GM19438 (cell line): ENCODE data around the gene SPACA5B.
"Not testable (repeated sequence)": the region's sequence is repeated elsewhere in the genome, so short reads cannot be mapped to it uniquely, and the experiment has no call there.

Source experiments
- ATAC-seq: cut with Tn5 transposase; IDR thresholded peaks from one replicate; pipeline ENCODE4 v1.9.1; 2021; ENCODE audit warnings: low read depth; ENCODE audit not compliant: unreplicated experiment

The SPACA5B gene

DNA sequence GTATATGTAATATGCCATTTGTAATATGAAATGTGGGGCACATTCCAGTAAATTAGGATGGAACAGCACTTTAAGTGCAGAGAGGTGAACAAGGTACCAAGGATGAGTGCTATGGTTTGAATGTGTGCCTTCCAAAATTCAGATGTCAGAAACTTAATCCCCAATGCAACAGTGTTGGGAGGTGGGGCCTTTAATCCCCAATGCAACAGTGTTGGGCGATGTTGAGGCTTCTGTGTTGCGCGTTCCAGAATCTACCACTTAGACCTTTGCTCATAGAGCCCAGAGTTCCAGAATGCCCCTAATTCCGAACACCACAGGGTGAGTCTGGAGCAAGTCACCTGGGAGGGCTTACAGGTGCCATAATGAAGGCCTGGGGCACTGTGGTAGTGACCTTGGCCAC lies at the start of gene SPACA5B:
Gene SPACA5B (plus strand): TSS at position 301 of the 400 bp plus-strand sequence. CDS start 62 bp downstream, at position 363.
- ATAC-seq: not testable (repeated sequence)

DNA sequence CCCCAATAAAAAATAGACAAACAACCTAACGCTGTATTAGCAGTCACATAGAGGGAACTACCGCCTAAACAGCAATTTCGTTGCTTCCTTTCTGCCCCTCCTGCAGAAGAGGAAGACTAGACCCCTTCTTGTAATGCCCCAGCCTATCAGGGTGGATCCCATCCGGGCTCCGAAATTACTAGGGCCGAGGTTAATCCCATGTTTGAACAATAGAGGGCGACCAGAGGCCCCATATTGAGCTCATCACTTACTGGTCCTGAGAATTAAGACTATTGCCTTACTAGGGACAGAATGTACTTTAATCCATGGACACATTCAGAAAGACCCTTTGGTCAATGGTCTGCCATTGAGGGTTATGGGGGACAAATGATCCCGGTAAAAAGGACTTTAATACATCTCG lies 47.2 kb upstream of the SPACA5B start:
- no peak for ATAC-seq

GRCh38 chrX:48083706-48084105 lies 46.7 kb upstream of the SPACA5B start:
- no peak for ATAC-seq

- ATAC-seq: no peak
Measured at GRCh38 chrX:48086082-48086481, 44.3 kb upstream of the SPACA5B start.

- ATAC-seq: no peak
Measured at GRCh38 chrX:48090123-48090522, 40.3 kb upstream of the SPACA5B start.

DNA sequence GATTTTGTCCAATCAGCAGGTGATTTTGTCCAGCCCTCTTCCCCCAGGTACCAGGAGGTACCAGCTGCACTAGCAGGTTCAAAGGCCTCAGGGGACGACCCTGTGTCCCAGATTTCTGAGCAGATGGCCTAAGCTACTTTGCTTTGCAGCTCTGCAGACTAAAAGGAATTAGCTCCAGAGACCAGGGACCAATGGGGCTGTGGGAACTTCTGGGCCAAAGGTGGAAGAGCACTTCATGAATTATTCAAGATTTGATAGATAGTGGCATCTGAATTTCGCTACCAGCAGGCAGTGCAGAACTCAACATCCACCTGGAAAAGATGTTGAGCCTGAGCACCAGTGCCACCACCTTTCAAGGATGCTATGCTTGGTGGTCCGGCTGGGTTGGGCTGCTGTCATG lies 37.9 kb upstream of the SPACA5B start:
- ATAC-seq: not testable (repeated sequence)

DNA sequence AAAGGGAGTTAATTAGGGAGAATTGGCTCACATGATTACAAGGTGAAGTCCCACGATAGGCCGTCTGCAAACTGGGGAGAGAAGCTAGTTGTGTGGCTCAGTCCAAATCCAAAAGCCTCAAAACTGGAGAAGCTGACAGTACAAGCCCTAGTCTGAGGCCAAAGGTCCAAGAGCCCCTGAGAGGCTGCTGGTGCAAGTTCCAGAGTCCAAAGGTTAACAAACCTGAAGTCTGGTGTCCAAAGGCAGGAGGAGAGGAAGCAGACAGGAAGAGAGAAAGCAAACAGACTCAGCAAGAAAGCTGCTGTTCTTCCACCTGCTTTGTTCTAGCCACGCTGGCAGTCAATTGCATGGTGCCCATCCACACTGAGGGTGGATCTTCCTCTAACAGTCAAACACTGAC lies 29.0 kb upstream of the SPACA5B start:
- ATAC-seq: no peak

DNA sequence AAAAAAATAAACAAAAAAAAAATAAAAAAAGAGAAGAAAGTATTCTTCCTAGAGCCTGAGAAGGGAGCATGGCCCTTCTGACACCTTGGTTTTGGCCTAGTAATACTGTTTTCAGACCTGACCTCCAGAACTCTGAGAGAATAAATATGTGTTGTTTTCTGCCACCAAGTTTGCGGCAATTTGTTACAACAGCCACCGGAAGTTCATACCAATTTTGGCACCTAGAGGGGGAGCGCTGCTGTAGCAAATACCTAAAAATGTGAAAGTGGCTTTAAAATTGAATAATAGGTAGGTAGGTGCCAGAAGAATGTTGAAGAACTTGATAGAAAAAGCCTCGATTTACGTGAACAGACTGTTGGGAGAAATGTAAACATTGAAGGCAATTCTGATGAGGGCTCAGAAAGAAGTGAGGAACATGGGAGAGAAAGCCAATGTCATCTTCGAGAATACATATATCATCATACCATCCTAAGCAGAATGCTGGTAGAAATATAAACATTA lies 27.5 kb upstream of the SPACA5B start:
- no peak for ATAC-seq

- ATAC-seq: no peak
Measured at GRCh38 chrX:48107717-48108116, 22.7 kb upstream of the SPACA5B start.

DNA sequence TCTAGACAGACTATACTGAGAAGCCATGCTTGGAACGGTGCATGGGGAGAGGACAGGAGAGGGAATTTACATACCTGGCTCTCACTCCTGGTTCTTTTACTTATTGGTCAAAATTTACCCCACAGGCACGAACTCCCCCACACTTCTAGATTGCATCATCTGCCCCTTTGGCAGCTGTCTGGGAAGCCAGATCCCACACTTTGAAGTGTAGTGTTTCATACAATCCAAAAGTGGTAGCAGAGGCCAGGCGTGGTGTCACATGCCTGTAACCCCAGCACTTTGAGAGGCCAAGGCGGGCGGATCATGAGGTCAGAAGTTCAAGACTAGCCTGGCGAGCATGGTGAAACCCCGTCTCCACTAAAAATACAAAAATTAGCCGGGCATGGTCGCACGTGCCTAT lies 5.1 kb upstream of the SPACA5B start:
- ATAC-seq: not testable (repeated sequence)

DNA sequence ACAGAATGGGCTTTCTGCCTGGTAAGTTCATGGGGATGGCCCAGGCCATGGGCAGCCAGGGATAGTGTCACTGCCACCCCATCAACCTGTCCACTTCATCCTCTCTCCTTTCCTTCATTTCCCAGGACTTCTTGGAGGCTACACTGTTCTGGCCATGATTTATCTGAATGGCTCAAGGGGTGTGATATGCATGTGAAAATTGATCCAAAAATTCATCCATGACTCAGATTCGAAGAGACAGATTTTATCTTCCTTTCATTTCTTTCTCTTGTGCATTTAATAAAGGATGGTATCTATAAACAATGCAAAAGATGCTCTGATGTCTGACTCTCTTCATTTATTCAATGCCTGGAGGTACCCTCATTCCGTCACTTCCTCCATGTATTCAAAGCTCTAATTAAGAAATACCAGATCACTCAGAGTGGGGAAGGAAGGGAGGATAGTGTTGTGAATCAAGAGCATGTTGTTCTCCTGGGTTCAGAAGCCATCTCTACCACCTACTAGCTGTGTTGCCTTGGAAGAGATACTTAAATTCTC lies 1.9 kb downstream of the SPACA5B start:
- not testable (repeated sequence) for ATAC-seq

GRCh38 chrX:48139076-48139475 lies 8.7 kb downstream of the SPACA5B start:
- ATAC-seq: not testable (repeated sequence)

GRCh38 chrX:48141810-48142508 lies 11.5 kb downstream of the SPACA5B start:
- ATAC-seq: not testable (repeated sequence)

DNA sequence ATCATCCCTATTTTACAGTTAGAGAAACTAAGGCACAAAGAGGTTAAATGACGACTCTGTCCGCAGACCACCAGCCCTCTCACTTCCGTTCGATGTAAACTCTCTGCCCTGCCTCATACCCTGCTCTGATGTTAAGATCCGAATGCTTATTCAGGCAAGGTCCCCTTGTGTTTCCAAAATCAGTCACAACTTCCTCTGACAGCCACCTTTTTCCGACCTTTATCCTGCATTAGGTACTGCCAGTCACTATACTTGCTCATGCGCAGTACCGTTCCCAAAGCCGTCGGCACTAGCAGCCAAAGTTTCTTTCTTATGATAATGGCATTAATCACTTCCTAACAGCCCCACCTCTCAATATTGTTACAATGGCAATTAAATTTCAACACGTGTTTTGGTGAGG lies 12.3 kb downstream of the SPACA5B start:
- ATAC-seq: not testable (repeated sequence)

GRCh38 chrX:48153769-48154168 lies 23.3 kb downstream of the SPACA5B start:
- no peak for ATAC-seq

DNA sequence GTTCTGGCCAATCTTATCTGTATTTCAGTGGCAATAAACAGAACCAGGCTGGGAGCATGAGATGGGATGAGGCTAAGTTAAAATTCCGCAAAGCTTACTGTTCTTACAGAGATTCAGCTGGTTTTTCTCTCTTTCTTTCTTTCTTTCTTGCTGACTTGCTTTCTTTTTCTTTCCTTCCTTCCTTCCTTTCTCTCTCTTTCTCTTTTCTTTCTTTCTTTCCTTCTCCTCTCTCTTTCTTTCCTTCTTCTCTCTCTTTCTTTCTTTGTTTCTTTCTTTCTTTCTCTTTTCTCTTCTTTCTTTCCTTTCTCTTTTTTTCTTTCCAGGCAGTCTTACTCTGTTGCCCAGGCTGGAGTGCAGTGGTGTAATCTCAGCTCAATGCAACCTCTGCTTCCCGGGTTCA lies 24.4 kb downstream of the SPACA5B start:
- ATAC-seq: no peak

GRCh38 chrX:48156014-48156413 lies 25.6 kb downstream of the SPACA5B start:
- ATAC-seq: no peak

GRCh38 chrX:48165241-48165640 lies 34.8 kb downstream of the SPACA5B start:
- no peak for ATAC-seq

DNA sequence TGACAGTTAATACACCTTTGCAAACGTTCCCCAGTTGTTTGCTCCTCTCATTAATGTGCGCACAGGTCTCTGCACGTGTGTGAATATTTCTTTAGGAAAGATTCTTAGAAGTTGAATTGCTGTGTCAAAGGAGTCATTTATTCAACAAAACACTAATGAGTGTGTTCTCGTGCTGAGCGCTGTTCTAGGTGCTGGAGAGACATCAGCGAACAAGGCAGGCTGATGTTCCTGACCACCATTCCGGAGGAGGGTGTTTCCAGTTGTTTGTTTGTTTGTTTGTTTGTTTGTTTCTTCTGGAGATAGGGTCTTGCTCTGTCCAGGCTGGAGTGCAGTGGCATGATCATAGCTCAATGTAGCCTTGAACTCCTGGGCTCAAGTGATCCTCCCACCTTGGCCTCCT lies 35.9 kb downstream of the SPACA5B start:
- not testable (repeated sequence) for ATAC-seq

- ATAC-seq: no peak
Measured at GRCh38 chrX:48179691-48180090, 49.3 kb downstream of the SPACA5B start.

- ATAC-seq: no peak
Measured at GRCh38 chrX:48180811-48181210, 50.4 kb downstream of the SPACA5B start.

- ATAC-seq: not testable (repeated sequence)
Measured at GRCh38 chrX:48181882-48182281, 51.5 kb downstream of the SPACA5B start.
